ENCODE data around the gene FGR. TPM values are rescaled to one million over a fixed set of nuclear protein-coding genes. Genes with fewer than 3 reads are reported as not detected.

FGR gene
- total and polyA plus RNA-seq, 2 of the 13 experiments (the other 11 are each of a cell fraction or from before 2014, with no cell fraction given): not detected

GRCh38 chr1:27563341-27563590, 71.7 kb downstream of the FGR start:
- in situ Hi-C loops (cut with HindIII; ENCODE audit: extremely low pct_ligation_motif_present, low pct_unique_long_range_greater_than_20kb): no loop called here
- H3K9me3 ChIP-seq (ENCODE audit: low read length): no peaks in the 10 kb centered on the region
- H3K79me2 ChIP-seq (ENCODE audit: insufficient read depth, low read length): peaks cover 19% of the 10 kb centered on the region
- no peaks in the 10 kb centered on the region for H3K27me3 ChIP-seq (ENCODE audit: control insufficient read depth in 1 of 2, insufficient read depth in 2 of 2, low read length in 2 of 2)
- H3K9ac ChIP-seq (ENCODE audit: insufficient read depth, low read depth, low read length): peak overlapping the region; percentile 76
- WGBS (ENCODE audit: low lambda C conversion rate): 29% methylated on average over 3 of the region's 4 CpGs
- BruUV-seq (replicated peaks): no TSS peak
- intact Hi-C loops (cut with micrococcal nuclease; ENCODE audit: unreplicated experiment): loop anchor here (5.0 kb wide), 1 partner anchor 99 kb away; no protein-coding TSS in a partner anchor
- peak overlapping the region; percentile 95 for H3K27ac ChIP-seq (ENCODE audit: extremely low read length, insufficient read depth, low read length)
- no peak for DNase-seq (ENCODE audit: low spot score)
- H2AFZ ChIP-seq (ENCODE audit: low read length): no peak overlapping the region
- H3K4me3 ChIP-seq (replicated peaks in 1 of 3; ENCODE audit: insufficient read depth in 1 of 3, low read depth in 2 of 3, low read length in 3 of 3): peak overlapping the region in 1 of 3 experiments; percentile 57; a peak in 2 of 6 replicates
- H3K4me2 ChIP-seq (ENCODE audit: low read depth, low read length): peak overlapping the region; percentile 86
- no peaks in the 10 kb centered on the region for H4K20me1 ChIP-seq (ENCODE audit: insufficient read depth, low read length)
- FAIRE-seq: no peak
- H3K4me1 ChIP-seq (ENCODE audit: insufficient read depth, low read length): peaks cover 81% of the 10 kb centered on the region
- H3K36me3 ChIP-seq (replicated peaks in 1 of 2; ENCODE audit: control insufficient read depth in 1 of 2, insufficient read depth in 2 of 2, low read length in 2 of 2): peaks cover 1 to 5% of the 10 kb centered on the region in 2 experiments; a peak in 1 of 5 replicates
- POLR2A ChIA-PET: interaction anchor here (1.0 to 3.4 kb wide), 18 partner anchors 9 to 162 kb away, joined by 3 to 48 read pairs (median 8); partner anchors contain the start of genes AHDC1, FAM76A and IFI6
- CTCF ChIA-PET (ENCODE audit: low intra/inter-chr PET ratio, low total read pairs): no interaction called here
- ATAC-seq: no peak
- TF ChIP-seq ZBTB42 (CRISPR knock-in tag; IDR thresholded peaks at IDR 0.05): no peak
- no peak for TF ChIP-seq JUNB (CRISPR knock-in tag; IDR thresholded peaks at IDR 0.05; ENCODE audit: borderline replicate concordance)
- TF ChIP-seq PAWR (CRISPR knock-in tag; IDR thresholded peaks at IDR 0.05; ENCODE audit: borderline replicate concordance): no peak
- 0 out of 2 replicates have a peak, but pooled peaks have one; percentile 1 for TF ChIP-seq CENPT (CRISPR knock-in tag; IDR thresholded peaks at IDR 0.05; ENCODE audit: low read depth)
- TF ChIP-seq, protein P1, sequence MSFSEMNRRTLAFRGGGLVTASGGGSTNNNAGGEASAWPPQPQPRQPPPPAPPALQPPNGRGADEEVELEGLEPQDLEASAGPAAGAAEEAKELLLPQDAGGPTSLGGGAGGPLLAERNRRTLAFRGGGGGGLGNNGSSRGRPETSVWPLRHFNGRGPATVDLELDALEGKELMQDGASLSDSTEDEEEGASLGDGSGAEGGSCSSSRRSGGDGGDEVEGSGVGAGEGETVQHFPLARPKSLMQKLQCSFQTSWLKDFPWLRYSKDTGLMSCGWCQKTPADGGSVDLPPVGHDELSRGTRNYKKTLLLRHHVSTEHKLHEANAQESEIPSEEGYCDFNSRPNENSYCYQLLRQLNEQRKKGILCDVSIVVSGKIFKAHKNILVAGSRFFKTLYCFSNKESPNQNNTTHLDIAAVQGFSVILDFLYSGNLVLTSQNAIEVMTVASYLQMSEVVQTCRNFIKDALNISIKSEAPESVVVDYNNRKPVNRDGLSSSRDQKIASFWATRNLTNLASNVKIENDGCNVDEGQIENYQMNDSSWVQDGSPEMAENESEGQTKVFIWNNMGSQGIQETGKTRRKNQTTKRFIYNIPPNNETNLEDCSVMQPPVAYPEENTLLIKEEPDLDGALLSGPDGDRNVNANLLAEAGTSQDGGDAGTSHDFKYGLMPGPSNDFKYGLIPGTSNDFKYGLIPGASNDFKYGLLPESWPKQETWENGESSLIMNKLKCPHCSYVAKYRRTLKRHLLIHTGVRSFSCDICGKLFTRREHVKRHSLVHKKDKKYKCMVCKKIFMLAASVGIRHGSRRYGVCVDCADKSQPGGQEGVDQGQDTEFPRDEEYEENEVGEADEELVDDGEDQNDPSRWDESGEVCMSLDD (CRISPR knock-in tag; IDR thresholded peaks at IDR 0.05; ENCODE audit: borderline replicate concordance): no peak
- TF ChIP-seq ZNF564 (CRISPR knock-in tag; IDR thresholded peaks at IDR 0.05): 0 out of 2 replicates have a peak, but pooled peaks have one; percentile 21
- TF ChIP-seq ZNF646 (CRISPR knock-in tag; IDR thresholded peaks at IDR 0.05): peak; percentile 84; the same call in 1 of the 2 replicates
- no peak for TF ChIP-seq RARG (CRISPR knock-in tag; IDR thresholded peaks at IDR 0.05; ENCODE audit: low read depth)
- no peak for TF ChIP-seq FOXA3 (CRISPR knock-in tag; IDR thresholded peaks at IDR 0.05)
- TF ChIP-seq SNAPC2 (CRISPR knock-in tag; IDR thresholded peaks at IDR 0.05): no peak
- TF ChIP-seq ZNF367 (CRISPR knock-in tag; IDR thresholded peaks at IDR 0.05; ENCODE audit: borderline replicate concordance): no peak
- TF ChIP-seq ZNF484 (CRISPR knock-in tag; IDR thresholded peaks at IDR 0.05; ENCODE audit: borderline replicate concordance, low read depth): no peak
- TF ChIP-seq NPAS2 (CRISPR knock-in tag; IDR thresholded peaks at IDR 0.05; ENCODE audit: borderline replicate concordance): no peak
- peak; percentile 45; the same call in 1 of the 2 replicates for TF ChIP-seq ZIK1 (CRISPR knock-in tag; IDR thresholded peaks at IDR 0.05; ENCODE audit: borderline replicate concordance, low read depth)
- TF ChIP-seq GTF3A (CRISPR knock-in tag; conservative IDR thresholded peaks at IDR 0.05): peak; percentile 90; the same call in 1 of the 2 replicates
- TF ChIP-seq AGO2 (optimal IDR thresholded peaks at IDR 0.05; ENCODE audit: low read depth, low read length): peak; percentile 18
- no peak for TF ChIP-seq ZNF563 (CRISPR knock-in tag; IDR thresholded peaks at IDR 0.05)
